Measurements from ENCODE around the gene KCNQ2. TPM values are rescaled to one million over a fixed set of nuclear protein-coding genes. Genes with fewer than 3 reads are reported as not detected.

The KCNQ2 gene
- polyA plus RNA-seq, 3 donors = not detected

- Histone ChIP-seq H3K9ac (ENCODE audit: insufficient read depth, low read length, poor library complexity, severe bottlenecking) (no peak overlapping the region), H3K9me3 (replicated peaks in 1 of 2; ENCODE audit: control insufficient read depth in 1 of 2, insufficient read depth in 1 of 2, low read length in 2 of 2) (no peaks in the 10 kb centered on the region), H3K4me1 (ENCODE audit: control insufficient read depth in 1 of 2, insufficient read depth in 2 of 2, low read length in 2 of 2) (peaks cover 4 to 15% of the 10 kb centered on the region in 2 donors), H3K4me2 (replicated peaks; ENCODE audit: extremely low read depth, low read length, poor library complexity, severe bottlenecking) (no peak overlapping the region), H2AFZ (ENCODE audit: insufficient read depth, low read depth, low read length, poor library complexity, severe bottlenecking) (no peak overlapping the region), H3K79me2 (ENCODE audit: insufficient read depth, low read length) (no peaks in the 10 kb centered on the region), H3K36me3 (replicated peaks in 1 of 2; ENCODE audit: control insufficient read depth in 1 of 2, insufficient read depth in 2 of 2, low read length in 2 of 2) (no peaks in the 10 kb centered on the region), H4K20me1 (ENCODE audit: insufficient read depth, low read length) (no peaks in the 10 kb centered on the region), H3K27me3 (ENCODE audit: control insufficient read depth in 2 of 2, insufficient read depth in 2 of 2, low read length in 2 of 2) (peaks cover 9 to 35% of the 10 kb centered on the region in 2 donors), H3K4me3 (replicated peaks in 1 of 3; ENCODE audit: low read depth in 2 of 3, low read length in 3 of 3) (no peak overlapping the region), H3K27ac (ENCODE audit: low read depth in 1 of 2, low read length in 2 of 2) (no peak overlapping the region)
- H3K27me3 Mint-ChIP-seq (ENCODE audit: low read depth in 3 of 3) = peaks cover 33 to 61% (median 38%) of the 10 kb centered on the region in 3 donors
- 98% methylated on average over 7 of the region's 7 CpGs for WGBS (ENCODE audit: insufficient coverage)
- intact Hi-C loops (cut with micrococcal nuclease) = no loop called here
- DNase-seq = no peak
- peaks cover 5% of the 10 kb centered on the region for H3K4me1 Mint-ChIP-seq
- peaks cover 0 to 4% (median 3%) of the 10 kb centered on the region in 7 donors for H3K9me3 Mint-ChIP-seq
- no peak overlapping the region for H3K27ac Mint-ChIP-seq
- no peaks in the 10 kb centered on the region for H3K36me3 Mint-ChIP-seq
- no peak for TF ChIP-seq CTCF (IDR thresholded peaks at IDR 0.05)
- H3K4me3 Mint-ChIP-seq = no peak overlapping the region
Observed at GRCh38 chr20:63494084-63494419, 21.6 kb upstream of the KCNQ2 start.

GRCh38 chr20:63493563-63494020 is 21.1 kb upstream of the KCNQ2 start:
- Histone ChIP-seq H3K27me3 (ENCODE audit: control insufficient read depth in 2 of 2, insufficient read depth in 2 of 2, low read length in 2 of 2) (peaks cover 9 to 39% of the 10 kb centered on the region in 2 donors), H3K79me2 (ENCODE audit: insufficient read depth, low read length) (no peaks in the 10 kb centered on the region), H3K4me2 (replicated peaks; ENCODE audit: extremely low read depth, low read length, poor library complexity, severe bottlenecking) (no peak overlapping the region), H3K4me3 (replicated peaks in 1 of 3; ENCODE audit: low read depth in 2 of 3, low read length in 3 of 3) (no peak overlapping the region), H3K9me3 (replicated peaks in 1 of 2; ENCODE audit: control insufficient read depth in 1 of 2, insufficient read depth in 1 of 2, low read length in 2 of 2) (no peaks in the 10 kb centered on the region), H3K4me1 (ENCODE audit: control insufficient read depth in 1 of 2, insufficient read depth in 2 of 2, low read length in 2 of 2) (peaks cover 4 to 15% of the 10 kb centered on the region in 2 donors), H3K9ac (ENCODE audit: insufficient read depth, low read length, poor library complexity, severe bottlenecking) (no peak overlapping the region), H3K36me3 (replicated peaks in 1 of 2; ENCODE audit: control insufficient read depth in 1 of 2, insufficient read depth in 2 of 2, low read length in 2 of 2) (no peaks in the 10 kb centered on the region), H4K20me1 (ENCODE audit: insufficient read depth, low read length) (no peaks in the 10 kb centered on the region), H2AFZ (ENCODE audit: insufficient read depth, low read depth, low read length, poor library complexity, severe bottlenecking) (no peak overlapping the region), H3K27ac (ENCODE audit: low read depth in 1 of 2, low read length in 2 of 2) (no peak overlapping the region)
- no peak for DNase-seq
- no peaks in the 10 kb centered on the region for H3K36me3 Mint-ChIP-seq
- intact Hi-C loops (cut with micrococcal nuclease) = no loop called here
- peaks cover 37 to 63% (median 43%) of the 10 kb centered on the region in 3 donors for H3K27me3 Mint-ChIP-seq (ENCODE audit: low read depth in 3 of 3)
- peaks cover 5% of the 10 kb centered on the region for H3K4me1 Mint-ChIP-seq
- no peak for TF ChIP-seq CTCF (IDR thresholded peaks at IDR 0.05)
- no peak overlapping the region for H3K4me3 Mint-ChIP-seq
- no peak overlapping the region for H3K27ac Mint-ChIP-seq
- H3K9me3 Mint-ChIP-seq = peaks cover 0 to 4% (median 3%) of the 10 kb centered on the region in 7 donors
- WGBS (ENCODE audit: insufficient coverage) = 80% methylated on average over 11 of the region's 13 CpGs
